K562 (cell line): ENCODE results near the gene ARID5B. TPM values are rescaled to one million over a fixed set of nuclear protein-coding genes. Genes with fewer than 3 reads are reported as not detected.
A peak's percentile ranks its signal among the peaks of the same experiment; 100 is the strongest.

ENCODE experiments used
- ARID2 ChIP-seq: fragments of 450-650 bp; IDR thresholded peaks from 2 replicates; pipeline ENCODE4 v1.6.1; 2017; ENCODE audit warnings: antibody characterized with exemption, mild to moderate bottlenecking
- ATF7 ChIP-seq: fragments of 450-650 bp; IDR thresholded peaks from 2 replicates; pipeline ENCODE4 v1.7.1; 2014; ENCODE audit warnings: mild to moderate bottlenecking, moderate library complexity
- CTCF ChIP-seq, 3 experiments: IDR thresholded peaks in 2 of 3; conservative IDR thresholded peaks in 1 of 3; 2 replicates each; pipeline ENCODE4 v1.5.1; 2011 to 2012; ENCODE audit warnings: low read length in 3 of 3, mild to moderate bottlenecking in 3 of 3, control low read depth in 2 of 3, improper control_type of control experiment in 1 of 3, inconsistent platforms in 1 of 3, low read depth in 1 of 3, mixed read lengths in 1 of 3, moderate library complexity in 1 of 3; ENCODE audit not compliant: insufficient read depth in 2 of 3
- DEAF1 ChIP-seq: fragments of 450-650 bp; formaldehyde crosslinking; IDR thresholded peaks from 2 replicates; pipeline ENCODE4 v1.4.0; 2020; ENCODE audit warnings: mild to moderate bottlenecking, moderate library complexity
- ERF ChIP-seq: fragments of 450-650 bp; formaldehyde crosslinking; IDR thresholded peaks from 2 replicates; pipeline ENCODE4 v1.4.0; 2020; ENCODE audit warnings: mild to moderate bottlenecking, mixed read lengths
- GATA2 ChIP-seq: sonication (generic); formaldehyde crosslinking; IDR thresholded peaks from 2 replicates; pipeline ENCODE4 v1.4.0; 2020; ENCODE audit warnings: mild to moderate bottlenecking, missing genetic modification reagents
- MCM3 ChIP-seq: fragments of 450-650 bp; IDR thresholded peaks from 2 replicates; pipeline ENCODE4 v1.6.1; 2016
- POLR2B ChIP-seq: fragments of 450-650 bp; IDR thresholded peaks from 2 replicates; pipeline ENCODE4 v1.6.1; 2018; ENCODE audit warnings: low read depth; ENCODE audit not compliant: partially characterized antibody
- REST ChIP-seq, 2 experiments: fragments of 450-650 bp; formaldehyde crosslinking in 1 of 2; IDR thresholded peaks; 2 replicates each; pipeline versions ENCODE4 v1.4.0 to v1.6.1; 2014 to 2020; ENCODE audit warnings: mild to moderate bottlenecking in 2 of 2, borderline replicate concordance in 1 of 2, low read depth in 1 of 2
- RNF2 ChIP-seq: sonication (generic); IDR thresholded peaks from 2 replicates; pipeline ENCODE4 v1.6.1; 2016
- SFPQ ChIP-seq: fragments of 200-400 bp; formaldehyde crosslinking; IDR thresholded peaks from 2 replicates; pipeline ENCODE4 v1.6.1; 2017; ENCODE audit warnings: mild to moderate bottlenecking, low read depth, low read length, moderate library complexity
- SREBF1 ChIP-seq: fragments of 150-350 bp; IDR thresholded peaks from 2 replicates; pipeline ENCODE4 v1.6.1; 2014; ENCODE audit warnings: antibody characterized with exemption, low read depth, low read length, borderline replicate concordance
- TGIF2 ChIP-seq: sonication (generic); formaldehyde crosslinking; IDR thresholded peaks from 2 replicates; pipeline ENCODE4 v1.8.1; 2022; ENCODE audit warnings: mild to moderate bottlenecking, missing genetic modification reagents, moderate library complexity
- ZBTB1 ChIP-seq: sonication (generic); formaldehyde crosslinking; IDR thresholded peaks from 2 replicates; pipeline ENCODE4 v1.8.1; 2023; ENCODE audit warnings: missing genetic modification reagents, low read depth, mild to moderate bottlenecking, borderline replicate concordance
- ZNF77 ChIP-seq: fragments of 250-450 bp; sonication (Bioruptor Pico); IDR thresholded peaks from 2 replicates; pipeline ENCODE4 v1.5.0; 2020
- polyA plus RNA-seq, 8 experiments: library from polyadenylated mRNA; depleted of rRNA in 4 of 8; stranded (reverse) in 5 of 8; unstranded in 3 of 8; fragments of >200 nt; fragmentation: Nextera tagmentation in 2 of 8; fragmentation: Illumina TruSeq in 1 of 8; extraction: Ambion mirVana in 2 of 8; extraction: Trizol in 1 of 8; gene quantifications; 2 replicates each; pipeline versions ENCODE4 v1.2.1 to v1.2.3, GENCODE V29; 2011 to 2014; ENCODE audit warnings: inconsistent platforms in 1 of 8, missing spikeins in 1 of 8
- total RNA-seq, 7 experiments: library from RNA; depleted of rRNA in 6 of 7; stranded (reverse); fragments of >200 nt in 6 of 7; fragmentation: Illumina TruSeq in 2 of 7; extraction: Trizol in 2 of 7; gene quantifications; 2 replicates each; pipeline versions ENCODE4 v1.2.1 to v1.2.3, GENCODE V29; 2011 to 2021; ENCODE audit warnings: low replicate concordance in 1 of 7

The ARID5B gene
- total and polyA plus RNA-seq, 9 of the 15 experiments (the other 6 are each of a cell fraction or from before 2014, with no cell fraction given) = 0.48 to 1.6 (median 0.80) TPM

- TF ChIP-seq TGIF2 (CRISPR knock-in tag) = no peak
- TF ChIP-seq SFPQ = no peak
- TF ChIP-seq ATF7 = no peak
- no peak for TF ChIP-seq SREBF1
- TF ChIP-seq ERF = no peak
- TF ChIP-seq GATA2 (CRISPR knock-in tag) = peak; percentile 72
- TF ChIP-seq CTCF (IDR thresholded peaks at IDR 0.05 in 2 of 3, conservative IDR thresholded peaks at IDR 0.05 in 1 of 3; ENCODE audit: insufficient read depth in 2 of 3, low read depth in 1 of 3, low read length in 3 of 3) = peak; percentile 76 to 85 (median 78)
- peak; percentile 57 for TF ChIP-seq DEAF1 (CRISPR knock-in tag)
- no peak for TF ChIP-seq MCM3
- peak; percentile 85 for TF ChIP-seq REST (IDR thresholded peaks at IDR 0.05; ENCODE audit: borderline replicate concordance)
- no peak for TF ChIP-seq REST (CRISPR knock-in tag; IDR thresholded peaks at IDR 0.05; ENCODE audit: low read depth)
- no peak for TF ChIP-seq ZBTB1 (CRISPR knock-in tag)
- no peak for TF ChIP-seq POLR2B
- TF ChIP-seq ARID2 = 0 out of 2 replicates have a peak, but pooled peaks have one; percentile 49
- TF ChIP-seq ZNF77 (CRISPR knock-in tag) = no peak
- 0 out of 2 replicates have a peak, but pooled peaks have one; percentile 22 for TF ChIP-seq RNF2
These were observed 137.2 kb downstream of the ARID5B start (continued) for GRCh38 chr10:62038609-62039190.
